Measurements from ENCODE around the gene RCAN3. TPM values are rescaled to one million over a fixed set of nuclear protein-coding genes. Genes with fewer than 3 reads are reported as not detected.

Gene RCAN3
- total and polyA plus RNA-seq, 9 of the 15 experiments (the other 6 are each of a cell fraction or from before 2014, with no cell fraction given): 0.10 to 1.4 (median 0.43) TPM

DNA sequence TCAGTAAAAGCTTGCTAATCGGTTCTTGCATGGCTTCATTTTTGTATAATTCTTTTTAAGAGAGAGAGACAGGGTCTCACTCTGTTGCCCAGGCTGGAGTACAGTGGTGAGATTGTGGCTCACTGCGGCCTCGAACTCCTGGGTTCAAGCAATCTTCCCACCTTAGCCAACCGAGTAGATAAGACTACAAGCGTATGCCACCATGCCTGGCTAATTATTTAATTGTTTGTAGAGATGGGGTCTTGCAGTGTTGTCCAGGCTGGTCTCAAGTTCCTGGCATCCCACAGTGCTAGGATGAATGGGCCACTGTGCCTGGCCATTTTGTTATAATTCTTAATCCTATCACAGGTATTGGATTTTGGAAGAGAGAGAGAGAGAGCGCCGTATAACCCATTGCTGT lies 23.4 kb downstream of the RCAN3 start (continued):
- TF ChIP-seq RBM25 (IDR thresholded peaks at IDR 0.05; ENCODE audit: low read depth, low read length, severe bottlenecking): peak; percentile 4

- WGBS (ENCODE audit: insufficient coverage, low coverage, missing lambda C conversion rate): 2% methylated on average over 8 of the region's 8 CpGs
- no peak overlapping the region for H3K27ac ChIP-seq (ENCODE audit: extremely low read depth, low read depth, low read length)
- DNase-seq (ENCODE audit: extremely low read depth in 1 of 4, low spot score in 3 of 4) (peak; percentile 41 to 54 (median 45)), ATAC-seq (peak; percentile 78), FAIRE-seq (peak; percentile 62)
- intact Hi-C loops (cut with micrococcal nuclease): loop anchor here (2.0 to 5.0 kb wide), 3 partner anchors 40 to 110 kb away; partner anchors contain the start of gene NIPAL3
- H3K27me3 ChIP-seq (ENCODE audit: control insufficient read depth in 2 of 2, insufficient read depth in 2 of 2, low read length in 2 of 2): peaks cover 18 to 26% of the 10 kb centered on the region in 2 experiments; a peak in 4 of 5 replicates
- no peaks in the 10 kb centered on the region for H4K20me1 ChIP-seq (replicated peaks; ENCODE audit: control insufficient read depth, insufficient read depth, low read length)
- no peaks in the 10 kb centered on the region for H3K9me1 ChIP-seq (ENCODE audit: control insufficient read depth, insufficient read depth, low read length)
- no peak overlapping the region for H2AFZ ChIP-seq (ENCODE audit: low read depth, low read length)
- peak overlapping the region; percentile 40; the same call in 1 of the 2 replicates for H3K4me2 ChIP-seq (ENCODE audit: insufficient read depth, low read length)
- H3K9me3 ChIP-seq (replicated peaks; ENCODE audit: control insufficient read depth, insufficient read depth, low read depth, low read length): no peaks in the 10 kb centered on the region
- H3K4me3 ChIP-seq: no peak overlapping the region
- H3K9ac ChIP-seq (ENCODE audit: insufficient read depth in 1 of 2, low read depth in 2 of 2, low read length in 2 of 2): no peak overlapping the region
- in situ Hi-C loops (cut with MboI): no loop called here
- BruUV-seq (replicated peaks): no TSS peak
- CTCF ChIA-PET (ENCODE audit: low intra/inter-chr PET ratio): interaction anchor here (0.6 kb wide), 1 partner anchor 135 kb away, joined by 4 read pairs; no protein-coding TSS in a partner anchor
- no peaks in the 10 kb centered on the region for H3K36me3 ChIP-seq (ENCODE audit: control insufficient read depth, insufficient read depth, low read length)
- POLR2A ChIA-PET: interaction anchor here (0.5 to 0.9 kb wide), 2 partner anchors 9 to 378 kb away, joined by 3 read pairs; no protein-coding TSS in a partner anchor
- H3K4me1 ChIP-seq (replicated peaks in 1 of 2; ENCODE audit: control insufficient read depth in 2 of 2, insufficient read depth in 2 of 2, low read length in 2 of 2): no peaks in the 10 kb centered on the region
- no peaks in the 10 kb centered on the region for H3K79me2 ChIP-seq (ENCODE audit: control insufficient read depth, insufficient read depth, low read length)
- TF ChIP-seq CBFB (CRISPR knock-in tag; IDR thresholded peaks at IDR 0.05): no peak
- 0 out of 4 replicates have a peak, but pooled peaks have one; percentile 36 to 38 for TF ChIP-seq FOXK2 (conservative IDR thresholded peaks at IDR 0.05 in 1 of 2, IDR thresholded peaks at IDR 0.05 in 1 of 2; ENCODE audit: low read depth in 2 of 2)
- no peak for TF ChIP-seq ZBTB8A (IDR thresholded peaks at IDR 0.05; ENCODE audit: partially characterized antibody)
- peak; percentile 6; the same call in 1 of the 2 replicates for TF ChIP-seq C11orf30 (IDR thresholded peaks at IDR 0.05; ENCODE audit: low read depth)
- TF ChIP-seq IRF9 (tag; IDR thresholded peaks at IDR 0.05): no peak
- peak; percentile 38 to 56 for TF ChIP-seq RAD21 (CRISPR knock-in tag; conservative IDR thresholded peaks at IDR 0.05 in 1 of 2, IDR thresholded peaks at IDR 0.05 in 1 of 2)
- peak; percentile 47 for TF ChIP-seq CTCFL (IDR thresholded peaks at IDR 0.05; ENCODE audit: borderline replicate concordance, insufficient read depth, low read depth, low read length, poor library complexity, severe bottlenecking)
- TF ChIP-seq ZFP36 (IDR thresholded peaks at IDR 0.05; ENCODE audit: low read depth, low read length, partially characterized antibody): peak; percentile 11
- TF ChIP-seq, protein P1, sequence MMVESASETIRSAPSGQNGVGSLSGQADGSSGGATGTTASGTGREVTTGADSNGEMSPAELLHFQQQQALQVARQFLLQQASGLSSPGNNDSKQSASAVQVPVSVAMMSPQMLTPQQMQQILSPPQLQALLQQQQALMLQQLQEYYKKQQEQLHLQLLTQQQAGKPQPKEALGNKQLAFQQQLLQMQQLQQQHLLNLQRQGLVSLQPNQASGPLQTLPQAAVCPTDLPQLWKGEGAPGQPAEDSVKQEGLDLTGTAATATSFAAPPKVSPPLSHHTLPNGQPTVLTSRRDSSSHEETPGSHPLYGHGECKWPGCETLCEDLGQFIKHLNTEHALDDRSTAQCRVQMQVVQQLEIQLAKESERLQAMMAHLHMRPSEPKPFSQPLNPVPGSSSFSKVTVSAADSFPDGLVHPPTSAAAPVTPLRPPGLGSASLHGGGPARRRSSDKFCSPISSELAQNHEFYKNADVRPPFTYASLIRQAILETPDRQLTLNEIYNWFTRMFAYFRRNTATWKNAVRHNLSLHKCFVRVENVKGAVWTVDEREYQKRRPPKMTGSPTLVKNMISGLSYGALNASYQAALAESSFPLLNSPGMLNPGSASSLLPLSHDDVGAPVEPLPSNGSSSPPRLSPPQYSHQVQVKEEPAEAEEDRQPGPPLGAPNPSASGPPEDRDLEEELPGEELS (CRISPR knock-in tag; IDR thresholded peaks at IDR 0.05; ENCODE audit: borderline replicate concordance): no peak
- TF ChIP-seq ZNF395 (CRISPR knock-in tag; IDR thresholded peaks at IDR 0.05): no peak
These were observed 24.4 kb downstream of the RCAN3 start for GRCh38 chr1:24526940-24527542.

Data from K562 (cell line).